ENCODE data around the gene PLPPR2.

DNA sequence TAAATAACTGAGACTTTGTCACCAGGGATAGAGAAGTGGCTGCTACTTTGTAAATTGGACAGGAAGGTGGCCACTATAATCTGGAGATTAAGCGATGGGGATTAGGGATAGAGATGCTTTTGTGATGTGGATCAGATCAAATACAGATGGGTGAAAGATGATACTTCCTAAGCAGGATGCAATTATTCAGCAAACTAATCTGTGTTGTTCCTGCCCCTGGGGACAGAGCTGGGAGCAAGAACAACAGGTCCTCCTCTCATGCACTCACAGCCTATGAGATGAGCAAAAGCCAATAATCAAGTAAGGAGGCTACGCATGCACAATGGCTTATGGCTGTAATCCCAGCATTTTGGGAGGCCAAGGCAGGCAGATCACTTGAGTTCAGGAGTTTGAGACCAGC is 59.3 kb downstream of the PLPPR2 start:
- TF ChIP-seq POLR2AphosphoS5 (IDR thresholded peaks at IDR 0.05; ENCODE audit: low read depth, low read length) (no peak), POLR2A (IDR thresholded peaks at IDR 0.05; ENCODE audit: low read depth, low read length) (no peak), TAF1 (IDR thresholded peaks at IDR 0.05; ENCODE audit: low read depth, low read length) (no peak)
